SH-SY5Y (cell line): ENCODE measurements around the gene SOX6.

ENCODE experiments used
- GATA2 ChIP-seq: IDR thresholded peaks from 2 replicates; pipeline ENCODE4 v1.6.1; 2011; ENCODE audit warnings: mild to moderate bottlenecking, low read depth, low read length
- GATA3 ChIP-seq: IDR thresholded peaks from 2 replicates; pipeline ENCODE4 v1.6.1; 2011; ENCODE audit warnings: low read depth, mild to moderate bottlenecking, low read length, moderate library complexity

- TF ChIP-seq GATA3 (no peak), GATA2 (no peak)
Observed at GRCh38 chr11:16365581-16366228, 9.4 kb upstream of the SOX6 start.
